HCT116 (cell line): ENCODE results near the gene ATF1.
"Not testable (repeated sequence)": the region's sequence is repeated elsewhere in the genome, so short reads cannot be mapped to it uniquely, and the experiment has no call there.

Source experiments
- ATF3 ChIP-seq: IDR thresholded peaks from 2 replicates; pipeline ENCODE4 v1.6.1; 2012
- CEBPB ChIP-seq: IDR thresholded peaks from 2 replicates; pipeline ENCODE4 v1.6.1; 2012; ENCODE audit warnings: low read depth
- CTCF ChIP-seq, 3 experiments: fragments of 200-600 bp in 1 of 3; sonication (generic) in 1 of 3; IDR thresholded peaks in 2 of 3; conservative IDR thresholded peaks in 1 of 3; 2 replicates each; pipeline ENCODE4 v1.5.1; 2012 to 2017; ENCODE audit warnings: low read depth in 2 of 3, low read length in 2 of 3, antibody characterized with exemption in 1 of 3, borderline replicate concordance in 1 of 3, control low read depth in 1 of 3, mild to moderate bottlenecking in 1 of 3, mixed read lengths in 1 of 3, mixed run types in 1 of 3, moderate library complexity in 1 of 3; ENCODE audit not compliant: insufficient read depth in 1 of 3
- EZH2phosphoT487 ChIP-seq: fragments of 200-600 bp; IDR thresholded peaks from 2 replicates; pipeline ENCODE4 v1.6.1; 2018; ENCODE audit warnings: antibody characterized with exemption, borderline replicate concordance
- JUND ChIP-seq: IDR thresholded peaks from 2 replicates; pipeline ENCODE4 v1.6.1; 2012
- MAX ChIP-seq: IDR thresholded peaks from 2 replicates; pipeline ENCODE4 v1.6.1; 2012
- POLR2A ChIP-seq: IDR thresholded peaks from 2 replicates; pipeline ENCODE4 v1.7.0; 2011; ENCODE audit warnings: borderline replicate concordance; ENCODE audit not compliant: insufficient read depth, insufficient read length; ENCODE audit errors: extremely low read depth
- REST ChIP-seq: IDR thresholded peaks from 2 replicates; pipeline ENCODE4 v1.6.1; 2012; ENCODE audit warnings: low read depth

GRCh38 chr12:50768813-50769212 lies 4.9 kb downstream of the ATF1 start:
- not testable (repeated sequence) for TF ChIP-seq POLR2A; CTCF (IDR thresholded peaks at IDR 0.05 in 2 of 3, conservative IDR thresholded peaks at IDR 0.05 in 1 of 3; ENCODE audit: borderline replicate concordance in 1 of 3, insufficient read depth in 1 of 3, low read depth in 2 of 3, low read length in 2 of 3); JUND; EZH2phosphoT487; ATF3; MAX; CEBPB; REST
